SU-DHL-6 (cell line): ENCODE results near the gene ZFAND3.
A peak's percentile ranks its signal among the peaks of the same experiment; 100 is the strongest.

Experiments
- H2AFZ ChIP-seq: fragments of 200-600 bp; sonication (generic); 2 replicates; pipeline ENCODE4 v1.6.1; 2014; ENCODE audit warnings: low read depth, mild to moderate bottlenecking, moderate library complexity, mixed read lengths, antibody characterized with exemption, low read length; ENCODE audit not compliant: severe bottlenecking
- H3F3A ChIP-seq: fragments of 200-600 bp; shearing (Covaris generic); 2 replicates; pipeline ENCODE4 v1.6.0; 2016; ENCODE audit warnings: antibody characterized with exemption, mild to moderate bottlenecking; ENCODE audit not compliant: insufficient read depth
- H3K27ac ChIP-seq: fragments of 200-600 bp; sonication (generic); 2 replicates; pipeline ENCODE4 v1.5.1; 2016; ENCODE audit warnings: low read depth, mild to moderate bottlenecking, low read length, moderate library complexity, mixed read lengths
- H3K27me3 ChIP-seq: fragments of 200-600 bp; sonication (generic), shearing (Covaris generic); 2 replicates; pipeline ENCODE4 v1.6.0; 2014; ENCODE audit warnings: mild to moderate bottlenecking, low read length
- H3K36me3 ChIP-seq: fragments of 200-600 bp; sonication (generic); 2 replicates; pipeline ENCODE4 v1.6.1; 2014; ENCODE audit warnings: mild to moderate bottlenecking, low read length, mixed read lengths
- H3K4me2 ChIP-seq: fragments of 300-600, 200-600 bp; shearing (Covaris generic), sonication (generic); 2 replicates; pipeline ENCODE4 v1.6.0; 2014; ENCODE audit warnings: low read length, low read depth, mild to moderate bottlenecking; ENCODE audit not compliant: poor library complexity, severe bottlenecking
- H3K4me3 ChIP-seq: fragments of 200-600 bp; sonication (generic); 2 replicates; pipeline ENCODE4 v1.5.1; 2014; ENCODE audit warnings: antibody characterized with exemption, low read length, mild to moderate bottlenecking, mixed read lengths; ENCODE audit not compliant: insufficient read depth, poor library complexity, severe bottlenecking
- H3K79me2 ChIP-seq: fragments of 200-600 bp; sonication (generic); 2 replicates; pipeline ENCODE4 v1.6.1; 2014; ENCODE audit warnings: mild to moderate bottlenecking, low read length, moderate library complexity; ENCODE audit not compliant: insufficient read depth
- H3K9ac ChIP-seq: fragments of 200-600 bp; sonication (generic); 2 replicates; pipeline ENCODE4 v1.7.0; 2014; ENCODE audit warnings: mild to moderate bottlenecking, low read length
- H3K9me2 ChIP-seq: fragments of 200-600 bp; sonication (generic); replicated peaks from 2 replicates; pipeline ENCODE4 v1.6.1; 2014; ENCODE audit warnings: low read length; ENCODE audit not compliant: insufficient read depth
- H3K9me3 ChIP-seq: fragments of 200-600 bp; sonication (generic); 2 replicates; pipeline ENCODE4 v1.6.1; 2014; ENCODE audit warnings: low read length, mixed read lengths; ENCODE audit not compliant: insufficient read depth
- H4K20me1 ChIP-seq: fragments of 200-600 bp; sonication (generic); 2 replicates; pipeline ENCODE4 v1.6.1; 2014; ENCODE audit warnings: low read depth, mild to moderate bottlenecking, antibody characterized with exemption, low read length, moderate library complexity, mixed read lengths
- CTCF ChIP-seq: fragments of 200-600 bp; sonication (generic); IDR thresholded peaks from one replicate; pipeline ENCODE4 v1.5.1; 2017; ENCODE audit warnings: antibody characterized with exemption, mild to moderate bottlenecking, low read length, moderate library complexity; ENCODE audit not compliant: insufficient read depth, poor library complexity, severe bottlenecking
- EZH2phosphoT487 ChIP-seq: fragments of 200-600 bp; sonication (generic), shearing (Covaris generic); conservative IDR thresholded peaks from 2 replicates; pipeline ENCODE4 v1.6.1; 2018; ENCODE audit warnings: mild to moderate bottlenecking, antibody characterized with exemption, low read length, moderate library complexity, mixed read lengths

Gene ZFAND3

GRCh38 chr6:38033442-38033982, 214.0 kb downstream of the ZFAND3 start:
- Histone ChIP-seq H3K9me3 (no peaks in the 10 kb centered on the region), H3K4me3 (no peak overlapping the region), H3F3A (peaks cover 3% of the 10 kb centered on the region; the same call in 1 of the 2 replicates), H2AFZ (no peak overlapping the region), H3K9ac (no peak overlapping the region), H4K20me1 (peaks cover 27% of the 10 kb centered on the region), H3K27ac (no peak overlapping the region), H3K9me2 (no peaks in the 10 kb centered on the region), H3K4me2 (no peak overlapping the region), H3K79me2 (no peaks in the 10 kb centered on the region), H3K27me3 (no peaks in the 10 kb centered on the region), H3K36me3 (no peaks in the 10 kb centered on the region)
- TF ChIP-seq EZH2phosphoT487 = no peak
- TF ChIP-seq CTCF = no peak

- no peaks in the 10 kb centered on the region for H3K9me3 ChIP-seq
- no peaks in the 10 kb centered on the region for H3K27me3 ChIP-seq
- H3K27ac ChIP-seq = no peak overlapping the region
- no peaks in the 10 kb centered on the region for H3K36me3 ChIP-seq
- peaks cover 27% of the 10 kb centered on the region for H4K20me1 ChIP-seq
- no peak overlapping the region for H3K9ac ChIP-seq
- H3K9me2 ChIP-seq = no peaks in the 10 kb centered on the region
- peak; percentile 86 for TF ChIP-seq CTCF
- no peak for TF ChIP-seq EZH2phosphoT487
- no peaks in the 10 kb centered on the region for H3K79me2 ChIP-seq
- no peak overlapping the region for H3K4me3 ChIP-seq
- H2AFZ ChIP-seq = no peak overlapping the region
- H3F3A ChIP-seq = peaks cover 3% of the 10 kb centered on the region; the same call in 1 of the 2 replicates
- no peak overlapping the region for H3K4me2 ChIP-seq
These were observed 214.9 kb downstream of the ZFAND3 start for GRCh38 chr6:38034274-38034914.

- H3K36me3 ChIP-seq = no peaks in the 10 kb centered on the region
- H3K9ac ChIP-seq = no peak overlapping the region
- H3F3A ChIP-seq = peaks cover 3% of the 10 kb centered on the region; the same call in 1 of the 2 replicates
- H3K4me2 ChIP-seq = no peak overlapping the region
- TF ChIP-seq CTCF = no peak
- TF ChIP-seq EZH2phosphoT487 = no peak
- no peaks in the 10 kb centered on the region for H3K9me2 ChIP-seq
- no peaks in the 10 kb centered on the region for H3K79me2 ChIP-seq
- no peaks in the 10 kb centered on the region for H3K27me3 ChIP-seq
- H3K27ac ChIP-seq = no peak overlapping the region
- no peaks in the 10 kb centered on the region for H3K9me3 ChIP-seq
- H4K20me1 ChIP-seq = peaks cover 30% of the 10 kb centered on the region
- no peak overlapping the region for H2AFZ ChIP-seq
- H3K4me3 ChIP-seq = no peak overlapping the region
These were observed 216.0 kb downstream of the ZFAND3 start for GRCh38 chr6:38035478-38035877.
